GM12891 (cell line): Measurements from ENCODE around the gene UGT1A4.

Experiments
- POLR2A ChIP-seq: IDR thresholded peaks from 2 replicates; pipeline ENCODE4 v1.6.1; 2011; ENCODE audit warnings: low read depth, low read length, control low read depth
- POLR2AphosphoS5 ChIP-seq: IDR thresholded peaks from 2 replicates; pipeline ENCODE4 v1.6.1; 2011; ENCODE audit warnings: low read depth, low read length, control low read depth
- POU2F2 ChIP-seq: IDR thresholded peaks from 2 replicates; pipeline ENCODE4 v1.6.1; 2011; ENCODE audit warnings: low read depth, mild to moderate bottlenecking, control low read depth, low read length, moderate library complexity
- SPI1 ChIP-seq: IDR thresholded peaks from 2 replicates; pipeline ENCODE4 v1.6.1; 2011; ENCODE audit warnings: low read depth, low read length, control low read depth
- TAF1 ChIP-seq: IDR thresholded peaks from 2 replicates; pipeline ENCODE4 v1.6.1; 2011; ENCODE audit warnings: low read depth, low read length, control low read depth

DNA sequence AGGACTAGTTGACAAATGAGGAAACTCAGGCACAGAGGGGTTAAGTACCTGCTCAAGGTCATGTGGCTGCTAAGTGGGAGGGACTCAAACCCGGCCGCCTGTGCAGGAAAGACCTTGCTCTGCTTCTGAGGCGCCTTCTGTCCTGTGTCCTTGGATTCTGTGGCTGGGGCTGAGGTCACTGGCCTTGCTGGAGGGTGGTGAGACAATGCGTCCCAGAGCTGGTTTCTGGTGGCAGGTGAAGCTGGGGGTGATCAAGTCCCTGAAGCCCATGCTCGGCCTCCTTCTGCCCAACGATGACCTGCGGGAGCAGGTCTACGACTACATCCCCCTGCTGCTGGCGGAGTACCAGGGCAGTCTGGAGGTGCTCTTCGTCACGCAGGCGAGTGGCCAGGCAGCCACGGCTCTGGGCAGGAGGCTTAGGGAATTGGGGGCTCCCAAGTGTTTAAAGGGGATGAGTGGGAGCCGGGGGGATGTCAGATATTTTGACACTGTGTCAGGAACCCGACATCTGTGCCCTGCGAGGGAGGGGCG, 75.7 kb downstream of the UGT1A4 start:
- no peak for TF ChIP-seq TAF1
- TF ChIP-seq POLR2A, result no peak
- TF ChIP-seq SPI1, result no peak
- no peak for TF ChIP-seq POLR2AphosphoS5
- no peak for TF ChIP-seq POU2F2
